NCI-H1105 treated with DMSO at 0.1 percent for 48 hours (cell line): ENCODE data around the gene KIZ.
"Not testable (repeated sequence)": the region's sequence is repeated elsewhere in the genome, so short reads cannot be mapped to it uniquely, and the experiment has no call there.

ENCODE experiments used
- DNase-seq: peaks from one replicate; lab custom pipeline; 2025; lab: John Stamatoyannopoulos, UW

The KIZ gene

GRCh38 chr20:21139881-21140566 lies 14.1 kb downstream of the KIZ start:
- no peak for DNase-seq

DNA sequence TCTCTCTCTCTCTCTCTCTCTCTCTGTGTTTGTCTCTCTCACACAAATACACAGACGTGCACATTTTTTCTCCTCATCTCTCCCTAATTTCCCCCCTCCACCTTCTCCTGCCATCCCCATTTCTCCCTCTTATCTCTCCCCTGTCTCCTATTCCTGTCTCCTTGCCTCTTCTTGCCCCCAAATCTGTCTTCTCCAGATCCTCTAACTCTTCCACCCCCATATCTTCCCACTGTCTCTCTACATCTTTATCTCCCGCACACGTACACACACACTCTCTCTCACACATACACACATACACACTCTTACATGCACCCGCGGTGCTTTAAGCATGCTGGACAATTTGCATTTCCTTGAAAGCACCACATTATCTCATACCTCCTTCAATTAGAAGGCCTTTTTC lies 15.9 kb downstream of the KIZ start:
- DNase-seq: no peak

DNA sequence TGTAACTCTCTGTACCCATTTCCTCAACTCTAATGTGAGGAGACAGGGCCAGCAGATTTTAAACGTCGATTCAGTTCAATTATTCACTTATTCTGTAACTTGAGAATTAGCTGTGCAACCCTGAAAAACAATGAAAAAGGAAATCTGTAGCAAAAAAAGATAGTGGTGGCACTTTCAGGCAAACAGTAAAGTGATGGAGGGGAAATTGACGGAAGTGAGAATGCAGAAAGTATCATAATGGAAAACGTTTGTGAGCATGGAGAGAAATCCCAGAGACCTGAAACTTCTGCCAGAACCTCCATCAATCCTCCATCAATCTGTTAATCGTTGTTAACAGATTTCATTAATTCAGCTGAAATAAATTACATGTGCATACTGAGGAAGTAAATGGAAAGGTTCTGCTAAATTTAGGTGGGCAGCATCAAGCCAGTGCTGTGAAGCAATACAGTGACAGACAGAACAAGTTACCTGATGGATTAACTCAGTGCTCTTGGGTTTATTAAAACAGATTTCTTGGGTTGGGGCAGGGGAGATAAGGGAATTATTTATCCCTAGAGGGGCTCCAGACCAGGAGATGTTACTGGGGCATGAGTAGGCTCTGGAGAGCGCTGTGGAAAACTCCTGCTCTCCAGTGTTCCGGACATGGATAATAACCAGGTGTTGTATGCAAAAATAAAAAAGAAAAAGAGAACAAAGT lies 17.5 kb downstream of the KIZ start:
- DNase-seq: no peak

- DNase-seq: no peak
Measured at GRCh38 chr20:21145424-21145823, 19.5 kb downstream of the KIZ start.

GRCh38 chr20:21146215-21146614 lies 20.3 kb downstream of the KIZ start:
- DNase-seq: no peak

- DNase-seq: no peak
Measured at GRCh38 chr20:21147593-21147992, 21.7 kb downstream of the KIZ start.

- DNase-seq: no peak
Measured at GRCh38 chr20:21149344-21149743, 23.5 kb downstream of the KIZ start.

GRCh38 chr20:21151791-21152190 lies 25.9 kb downstream of the KIZ start:
- no peak for DNase-seq

GRCh38 chr20:21154692-21155091 lies 28.8 kb downstream of the KIZ start:
- no peak for DNase-seq

DNA sequence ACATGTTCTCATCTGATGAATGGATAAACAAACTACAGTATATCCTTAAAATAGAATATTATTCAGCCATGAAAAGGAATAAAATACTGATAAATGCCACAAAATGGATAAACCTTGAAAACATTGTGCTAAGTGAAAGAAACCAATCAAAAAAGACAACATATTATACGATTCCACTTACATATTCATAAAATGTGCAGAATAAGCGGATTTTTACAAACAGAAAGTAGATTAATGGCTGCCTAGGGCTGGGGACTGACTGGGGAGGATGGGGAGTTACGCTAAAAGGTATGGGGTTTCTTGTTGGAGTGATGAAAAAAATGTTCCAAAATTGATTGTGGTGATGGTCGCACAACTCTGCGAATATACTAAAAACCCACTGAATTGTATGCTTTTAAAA lies 29.4 kb downstream of the KIZ start:
- no peak for DNase-seq

- no peak for DNase-seq
Measured at GRCh38 chr20:21156266-21156665, 30.4 kb downstream of the KIZ start.

DNA sequence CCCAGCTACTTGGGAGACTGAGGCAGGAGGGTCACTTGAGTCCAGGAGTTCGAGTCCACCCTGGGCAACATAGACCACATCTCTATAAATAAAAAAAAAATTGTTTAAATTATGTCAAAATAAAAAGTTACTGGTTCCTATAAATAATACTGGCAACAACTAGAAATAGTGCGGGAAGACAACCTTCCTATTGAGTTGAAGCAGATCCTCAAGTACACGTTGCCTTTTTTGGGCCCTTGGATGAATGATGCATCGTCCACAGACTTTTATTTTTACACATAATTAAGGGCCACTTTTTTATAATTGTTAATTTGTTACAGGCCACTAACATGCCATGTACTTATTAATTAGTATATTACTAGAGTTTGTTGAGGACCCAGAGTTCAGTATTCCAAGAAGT lies 31.1 kb downstream of the KIZ start:
- no peak for DNase-seq

DNA sequence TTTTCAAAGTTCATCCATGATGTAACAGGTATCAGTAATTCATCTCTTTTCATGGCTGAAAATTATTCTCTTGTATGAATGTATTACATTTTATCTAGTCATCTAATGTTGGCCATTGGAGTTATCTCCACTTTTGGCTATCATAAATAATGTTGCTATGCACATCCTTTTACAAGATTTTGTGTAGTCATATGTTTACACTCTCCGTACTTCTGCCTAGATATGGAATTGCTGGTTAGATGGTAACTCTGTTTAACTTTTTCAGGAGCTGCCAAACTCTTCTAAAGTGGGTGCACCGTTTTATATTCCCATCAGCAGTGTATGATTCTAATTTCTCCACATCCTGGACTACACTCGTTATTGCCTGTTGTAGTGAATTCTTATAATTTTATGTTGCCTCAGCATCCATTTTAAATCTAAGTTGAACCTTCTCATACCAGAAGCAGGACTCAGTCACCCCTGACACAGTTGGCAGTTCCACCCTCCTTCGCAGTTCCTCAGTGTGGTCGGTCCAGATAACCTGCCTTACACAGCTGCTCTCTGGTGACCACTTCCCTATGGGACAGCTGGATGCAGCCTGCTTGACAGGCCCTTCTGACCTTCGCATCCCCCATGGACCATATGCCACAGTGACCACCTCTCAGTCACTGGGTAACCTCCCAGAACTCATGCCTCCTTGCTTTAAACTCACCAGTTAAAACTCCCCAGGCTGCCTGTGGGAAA lies 33.9 kb downstream of the KIZ start:
- no peak for DNase-seq

- DNase-seq: no peak
Measured at GRCh38 chr20:21161926-21162325, 36.0 kb downstream of the KIZ start.

GRCh38 chr20:21162631-21163030 lies 36.7 kb downstream of the KIZ start:
- no peak for DNase-seq

DNA sequence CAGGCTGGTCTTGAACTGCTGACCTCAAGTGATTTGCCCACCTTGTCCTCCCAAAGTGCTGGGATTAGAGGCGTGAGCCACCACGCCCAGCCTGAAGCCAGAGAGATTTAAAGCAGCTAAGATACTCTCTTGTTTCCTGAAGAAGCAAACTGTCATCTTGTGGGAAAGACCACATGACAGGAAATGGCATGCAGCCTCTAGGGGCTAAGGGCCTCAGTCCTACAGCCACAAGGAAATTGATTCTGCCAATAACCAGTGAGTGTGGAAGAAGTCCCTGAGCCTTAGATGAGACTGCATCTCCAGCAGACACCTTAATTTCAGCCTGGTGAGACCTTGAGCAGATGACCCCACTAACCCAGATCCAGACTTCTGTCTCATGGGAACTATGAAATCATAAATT lies 40.9 kb downstream of the KIZ start:
- DNase-seq: no peak

- DNase-seq: no peak
Measured at GRCh38 chr20:21167261-21167660, 41.4 kb downstream of the KIZ start.

DNA sequence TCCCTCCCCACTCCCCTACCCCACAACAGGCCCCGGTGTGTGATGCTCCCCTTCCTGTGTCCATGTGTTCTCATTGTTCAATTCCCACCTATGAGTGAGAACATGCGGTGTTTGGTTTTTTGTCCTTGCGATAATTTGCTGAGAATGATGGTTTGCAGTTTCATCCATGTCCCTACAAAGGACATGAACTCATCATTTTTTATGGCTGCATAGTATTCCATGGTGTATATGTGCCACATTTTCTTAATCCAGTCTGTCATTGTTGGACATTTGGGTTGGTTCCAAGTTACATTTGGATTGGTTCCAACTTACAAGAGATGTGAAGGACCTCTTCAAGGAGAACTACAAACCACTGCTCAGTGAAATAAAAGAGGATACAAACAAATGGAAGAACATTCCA lies 42.2 kb downstream of the KIZ start:
- DNase-seq: not testable (repeated sequence)

GRCh38 chr20:21172626-21173025 lies 46.7 kb downstream of the KIZ start:
- DNase-seq: no peak

DNA sequence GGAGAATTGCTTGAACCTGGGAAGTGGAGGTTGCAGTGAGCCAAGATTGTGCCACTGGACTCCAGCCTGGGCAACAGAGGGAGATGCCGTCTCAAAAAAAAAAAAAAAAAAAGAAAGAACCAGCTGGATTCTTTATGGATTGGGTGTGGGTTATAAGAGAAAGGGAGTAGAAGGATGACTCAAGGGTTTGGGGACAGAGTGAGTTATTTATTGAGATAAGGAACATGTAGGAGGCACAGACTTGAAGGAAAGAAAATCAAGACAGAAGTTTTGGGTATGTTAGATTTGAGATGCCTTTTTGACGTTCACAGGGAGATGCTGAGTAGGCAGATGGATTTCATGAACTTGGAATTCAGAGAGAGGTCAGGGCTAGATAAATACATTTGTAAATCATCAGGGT lies 47.6 kb downstream of the KIZ start:
- DNase-seq: no peak

GRCh38 chr20:21174516-21175239 lies 48.8 kb downstream of the KIZ start:
- no peak for DNase-seq

DNA sequence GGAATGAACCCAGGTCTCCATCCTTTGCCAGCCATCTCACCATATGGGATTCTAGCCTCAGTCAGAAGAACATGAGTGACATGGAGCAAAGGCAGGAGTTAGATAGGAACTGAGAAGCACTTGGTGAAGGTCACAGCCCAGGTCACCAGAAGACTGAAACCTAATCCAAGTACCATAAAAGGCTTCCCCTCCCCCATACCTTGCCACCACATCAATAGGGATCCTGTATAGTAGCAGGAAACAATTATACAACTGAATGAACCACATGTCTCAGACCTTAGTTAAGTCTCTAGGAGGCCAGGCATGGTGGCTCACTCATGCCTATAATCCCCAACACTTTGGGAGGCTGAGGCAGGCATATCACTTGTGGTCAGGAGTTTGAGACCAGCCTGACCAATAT lies 49.6 kb downstream of the KIZ start:
- DNase-seq: no peak

- no peak for DNase-seq
Measured at GRCh38 chr20:21177767-21178166, 51.9 kb downstream of the KIZ start.
